Hematopoietic multipotent progenitor cell treated with erythropoietin and hydrocortisone succinate and interleukin-3 and kit ligand, for 15 days (in vitro differentiated cells): ENCODE measurements around the gene ACLY.

Source experiments
- DNase-seq: peaks from one replicate; pipeline ENCODE4 v3.0.0-alpha.2; 2015; ENCODE audit warnings: low spot score

The ACLY gene

DNA sequence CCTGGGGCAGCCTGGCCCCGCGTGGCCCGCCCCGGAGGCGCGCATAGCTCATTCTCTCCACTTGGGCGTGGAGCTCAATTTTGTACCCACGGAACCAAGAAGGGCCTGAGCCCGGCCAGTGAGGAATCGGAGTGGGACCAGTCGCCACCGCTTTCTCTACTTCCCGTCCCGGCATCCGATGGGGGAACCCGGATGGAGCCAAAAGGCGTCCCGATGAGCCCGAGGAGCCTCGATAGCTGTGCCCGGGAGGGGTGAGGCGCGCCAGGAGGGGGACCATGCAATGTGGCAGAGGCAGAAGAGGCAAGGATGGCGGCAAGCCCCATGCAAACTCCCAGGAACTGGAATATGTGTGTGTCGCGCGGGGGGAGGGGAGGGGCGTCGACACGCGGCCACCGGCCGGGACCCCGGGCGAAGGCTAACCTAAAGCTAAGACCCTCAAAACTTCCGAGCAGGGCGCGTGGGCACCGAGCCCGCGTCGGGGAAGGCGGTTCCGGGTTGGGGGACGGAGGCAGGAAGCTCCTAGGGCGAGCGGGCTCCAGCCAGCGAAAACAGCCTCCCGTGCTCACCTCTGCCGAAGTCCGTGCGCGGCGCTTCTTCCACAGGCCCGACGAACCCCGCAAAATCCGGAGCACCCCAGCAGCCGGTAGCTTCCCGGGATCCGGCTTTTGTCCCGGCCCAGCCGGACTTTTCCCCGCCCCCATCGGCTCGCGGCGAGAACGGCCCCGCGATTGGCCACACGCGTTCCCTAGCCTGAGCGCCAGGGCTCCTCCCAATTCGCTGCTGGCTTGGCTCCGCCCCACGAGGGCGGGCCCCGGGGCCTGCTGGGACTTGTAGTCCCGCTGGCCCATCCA is at the start of gene ACLY:
Gene ACLY (minus strand): TSS at position 638 of the 851 bp plus-strand sequence. CDS start 5,078 bp downstream, outside the sequence.
- peak; percentile 98 for DNase-seq

DNA sequence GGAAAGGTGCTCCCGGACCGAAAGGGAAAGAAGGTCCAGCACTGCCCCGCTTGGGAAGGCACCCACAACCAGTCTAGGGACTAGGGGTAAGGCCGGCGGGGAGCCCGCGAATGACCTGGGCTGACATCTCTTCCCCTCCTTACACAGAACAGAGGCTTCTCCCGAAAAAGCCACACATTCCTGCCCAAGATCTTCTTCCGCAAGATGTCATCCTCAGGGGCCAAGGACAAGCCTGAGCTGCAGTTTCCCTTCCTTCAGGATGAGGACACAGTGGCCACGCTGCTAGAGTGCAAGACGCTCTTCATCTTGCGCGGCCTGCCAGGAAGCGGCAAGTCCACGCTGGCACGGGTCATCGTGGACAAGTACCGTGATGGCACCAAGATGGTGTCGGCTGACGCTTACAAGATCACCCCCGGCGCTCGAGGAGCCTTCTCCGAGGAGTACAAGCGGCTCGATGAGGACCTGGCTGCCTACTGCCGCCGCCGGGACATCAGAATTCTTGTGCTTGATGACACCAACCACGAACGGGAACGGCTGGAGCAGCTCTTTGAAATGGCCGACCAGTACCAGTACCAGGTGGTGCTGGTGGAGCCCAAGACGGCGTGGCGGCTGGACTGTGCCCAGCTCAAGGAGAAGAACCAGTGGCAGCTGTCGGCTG is 49.3 kb upstream of the ACLY start:
- no peak for DNase-seq

DNA sequence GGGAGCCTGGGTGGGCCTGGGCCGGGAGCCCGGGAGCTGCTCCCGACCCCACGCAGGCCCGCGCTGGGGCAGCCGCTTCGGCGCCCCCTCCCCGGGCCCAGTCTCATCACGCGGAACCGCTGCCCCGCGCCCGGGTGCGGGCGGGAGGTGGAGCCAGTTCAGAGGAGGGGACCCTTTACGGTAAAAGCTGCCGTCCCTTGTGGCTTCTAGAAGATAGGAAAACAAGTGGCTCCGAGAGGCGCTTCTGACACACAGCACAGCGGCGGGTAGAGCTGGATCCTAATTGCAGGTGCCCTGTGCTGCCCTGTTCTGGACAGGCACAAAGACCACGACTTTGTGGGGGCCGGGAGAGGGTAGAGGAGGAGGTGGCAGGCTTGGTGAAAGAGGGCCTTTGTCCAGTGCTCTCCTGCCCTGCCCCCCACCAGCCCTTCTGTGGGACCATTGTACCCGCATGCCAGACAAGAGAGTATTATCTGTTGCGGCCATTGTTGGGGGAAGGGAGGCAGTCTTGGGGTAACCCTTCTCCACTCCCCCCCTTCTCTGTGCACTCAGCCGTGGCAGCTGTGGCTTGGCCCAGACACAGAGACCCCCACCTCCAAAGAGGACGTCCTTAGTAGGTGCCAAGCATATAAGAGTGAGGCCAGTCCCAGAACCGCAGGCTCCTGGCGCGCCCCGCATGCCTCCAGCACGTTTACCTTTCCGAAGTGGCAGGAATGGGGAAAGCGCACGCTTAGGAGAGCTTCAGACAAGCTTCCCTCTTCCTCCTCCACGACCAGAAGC is 48.6 kb upstream of the ACLY start:
- peak; percentile 36 for DNase-seq

DNA sequence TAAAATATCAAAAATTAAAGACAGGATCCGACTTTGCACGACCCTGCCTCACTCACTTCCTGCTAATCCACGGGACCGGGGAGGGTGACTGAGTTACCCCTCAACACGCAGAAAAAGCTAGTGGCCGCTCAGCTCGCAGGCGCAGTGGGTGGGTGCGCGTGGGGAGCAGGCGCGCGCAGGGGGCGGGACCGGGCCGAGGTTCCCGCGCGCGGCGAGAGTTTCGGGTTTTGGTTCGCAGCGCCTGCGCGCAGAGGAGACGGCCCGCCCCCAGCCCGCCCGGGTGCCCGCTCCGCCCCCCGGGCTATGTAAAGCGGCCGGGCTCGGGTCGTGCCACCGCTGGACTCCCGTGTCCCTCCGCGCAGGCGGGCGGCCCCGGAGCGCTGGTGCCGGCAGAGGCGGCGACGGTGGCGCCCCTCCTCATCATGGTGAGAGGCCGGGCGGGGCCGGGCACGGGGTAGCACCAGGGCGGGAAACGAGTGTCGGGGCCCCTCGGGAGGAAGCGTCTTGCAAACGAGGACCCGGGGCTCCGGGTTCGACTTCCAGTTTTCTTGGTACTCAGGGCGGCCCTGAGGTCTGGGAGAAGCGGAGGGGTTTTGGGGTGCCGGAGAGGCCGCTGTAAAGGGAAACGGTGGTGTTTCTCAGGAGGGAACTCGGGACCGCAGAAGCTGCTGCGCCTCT is 47.9 kb upstream of the ACLY start, which contains the start of gene CNP:
Gene CNP (plus strand): TSS at position 333 of the 678 bp plus-strand sequence. CDS start 90 bp downstream, at position 423.
- peak; percentile 80 for DNase-seq

DNA sequence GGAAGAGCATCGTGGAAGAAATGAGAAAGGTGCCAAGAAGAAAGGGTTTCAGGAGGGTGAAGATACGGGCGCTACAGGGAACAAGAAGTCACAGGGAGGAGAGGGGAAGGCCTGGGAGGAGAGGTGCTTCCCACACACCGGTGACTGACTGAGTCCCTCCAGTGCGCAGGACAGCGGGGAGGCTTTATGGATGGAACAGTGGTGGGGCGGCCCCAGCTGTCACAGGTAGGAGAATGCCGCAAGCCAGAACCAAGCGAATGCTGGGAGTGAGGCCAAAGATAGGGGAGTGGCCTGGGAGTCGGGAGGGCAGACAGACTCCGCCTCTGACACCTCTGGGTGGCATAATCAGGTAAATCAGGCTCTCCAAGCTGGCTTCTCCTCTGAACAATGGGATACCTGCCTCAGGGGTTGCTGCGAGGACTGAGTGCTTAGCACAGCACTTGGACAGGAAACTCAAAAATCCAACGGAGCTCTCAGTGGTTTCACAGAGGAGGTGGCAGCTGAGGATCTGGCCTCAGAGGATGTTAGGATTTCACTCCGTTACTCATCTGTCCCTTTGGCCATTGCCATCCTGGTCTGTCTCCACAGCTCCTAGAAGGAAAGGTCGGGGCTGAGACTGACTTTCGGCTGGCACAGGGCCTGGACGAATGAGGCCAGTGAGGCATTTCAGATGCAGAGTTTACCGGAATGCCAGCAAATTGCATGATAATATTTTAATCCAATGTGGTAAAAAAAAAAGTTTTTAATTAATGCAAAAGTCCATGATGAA is 47.1 kb upstream of the ACLY start:
- peak; percentile 70 for DNase-seq

DNA sequence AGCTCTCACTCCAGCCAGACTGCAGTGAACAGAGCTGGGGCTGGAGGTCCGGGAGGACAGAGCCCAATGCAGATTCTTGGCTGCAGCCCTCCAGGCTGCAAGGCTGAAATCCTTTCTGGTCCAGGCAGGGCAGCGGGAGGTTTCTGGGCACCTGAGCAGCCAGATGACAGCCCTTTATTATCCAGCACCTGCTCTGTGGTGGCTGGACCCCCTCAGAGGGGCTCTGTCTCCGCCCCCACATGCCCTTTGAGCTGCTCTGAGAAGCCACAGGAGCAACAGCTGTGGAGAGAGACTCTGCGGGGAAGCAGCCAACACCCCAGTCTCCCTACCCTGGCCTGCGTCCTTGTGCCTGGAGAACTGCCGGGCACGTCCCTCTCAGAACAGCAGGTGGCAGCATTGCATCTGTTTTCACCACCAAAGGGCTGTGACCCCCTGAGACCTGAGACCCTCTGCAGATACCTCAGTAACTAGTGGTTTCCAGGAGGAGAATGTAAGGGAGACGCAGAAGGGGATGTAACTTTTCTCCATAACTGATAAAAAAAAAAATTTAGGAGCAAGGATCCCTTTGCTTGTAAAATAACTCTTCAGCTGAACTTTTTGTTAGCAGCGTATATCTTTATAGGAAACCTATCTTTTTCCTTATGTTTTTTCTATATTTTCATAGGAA is 44.1 kb upstream of the ACLY start:
- peak; percentile 74 for DNase-seq

DNA sequence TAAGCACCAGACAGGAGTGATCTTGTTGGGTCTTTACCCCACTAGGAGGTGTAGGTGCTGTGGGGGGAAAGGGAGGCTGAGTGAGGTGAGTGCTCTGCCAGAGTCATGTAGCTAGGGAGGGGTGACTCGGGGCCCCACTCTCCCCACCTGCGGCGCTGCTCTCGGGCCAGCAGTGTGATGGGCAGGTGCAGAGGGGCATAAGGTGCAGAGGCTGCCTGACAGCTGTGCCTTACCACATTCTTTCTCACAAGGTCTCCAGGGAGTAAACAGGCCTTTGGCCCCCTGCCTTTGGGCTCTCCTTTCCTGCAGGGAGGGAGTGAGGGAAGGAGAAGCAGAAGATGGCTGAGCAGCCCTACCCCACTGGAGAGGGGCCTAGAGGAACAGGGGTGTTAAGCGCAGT is 43.4 kb upstream of the ACLY start:
- no peak for DNase-seq

DNA sequence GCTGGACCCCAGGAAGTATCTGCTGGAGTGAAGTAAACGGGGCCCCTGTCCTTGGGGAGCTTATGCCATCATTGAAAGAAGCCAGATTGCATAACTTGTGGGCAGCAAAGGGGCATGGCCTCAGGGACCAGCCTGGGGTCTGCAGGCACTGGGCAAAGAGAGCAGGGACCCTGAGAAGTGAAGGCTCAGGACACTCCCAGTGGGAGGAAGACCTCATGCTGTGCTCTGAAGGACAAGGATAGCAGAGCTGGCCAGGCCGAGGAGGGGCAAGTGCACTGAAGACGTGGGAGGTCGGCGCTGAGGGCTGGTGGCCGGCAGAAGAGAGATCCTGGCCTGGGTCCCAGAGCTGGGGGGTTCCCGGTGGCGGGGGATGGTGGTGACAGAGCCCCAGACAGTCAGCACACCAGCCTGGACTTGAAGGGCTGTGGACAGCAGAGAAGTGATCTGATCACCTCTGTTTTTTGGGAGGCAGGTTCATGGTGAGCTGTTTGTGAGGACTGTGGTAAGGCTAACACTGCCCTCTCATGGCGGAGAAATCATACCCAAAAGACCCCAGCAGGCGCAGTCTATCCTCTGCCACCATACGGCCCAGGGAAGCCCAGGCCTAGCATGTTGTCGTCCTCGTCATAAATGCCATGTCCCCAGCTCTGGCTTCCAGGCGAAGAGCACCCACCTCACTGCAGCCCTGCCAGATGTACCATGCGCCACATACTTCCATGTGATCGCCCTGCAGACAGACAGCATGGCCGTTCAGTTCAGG is 40.8 kb upstream of the ACLY start:
- peak; percentile 62 for DNase-seq

DNA sequence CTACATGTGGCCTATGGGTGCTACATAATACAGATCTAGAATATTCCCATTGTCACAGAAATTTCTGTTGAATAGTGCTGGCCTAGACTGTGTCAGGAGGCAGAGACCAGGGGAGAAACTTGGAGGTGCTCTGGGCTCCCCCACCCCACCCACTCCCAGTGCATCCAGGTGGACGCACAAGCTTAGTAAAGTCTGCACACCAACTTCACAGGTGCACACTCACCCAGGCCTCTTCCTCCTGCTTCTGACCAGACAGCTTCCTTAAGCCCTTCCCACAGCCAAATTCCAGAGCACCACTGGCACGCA is 40.2 kb upstream of the ACLY start:
- no peak for DNase-seq

DNA sequence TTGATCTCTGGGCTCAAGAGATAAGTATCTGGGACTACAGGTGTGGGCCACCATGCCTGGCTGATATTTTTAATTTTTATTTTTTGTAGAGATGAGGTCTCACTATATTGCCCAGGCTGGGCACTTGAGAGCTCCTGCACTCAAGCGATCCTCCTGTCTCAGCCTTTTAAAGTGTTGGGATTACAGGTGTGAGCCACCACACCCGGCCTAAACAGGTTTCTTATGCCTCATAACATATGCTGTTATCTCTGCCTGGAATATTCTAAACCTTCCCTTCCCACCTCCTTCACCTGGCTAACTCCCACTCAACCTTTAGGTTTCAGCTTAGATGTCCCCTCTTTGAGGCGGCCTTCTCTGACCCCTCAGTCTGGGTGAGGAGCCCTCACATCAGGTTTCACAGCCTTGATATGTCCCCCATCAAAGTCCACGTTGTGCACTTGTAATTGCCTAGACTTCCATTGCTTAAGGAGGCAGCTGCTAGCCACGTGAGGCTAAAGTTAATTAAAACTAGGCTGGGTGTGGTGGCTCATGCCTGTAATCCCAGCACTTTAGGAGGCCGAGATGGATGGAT is 39.2 kb upstream of the ACLY start:
- DNase-seq = no peak

DNA sequence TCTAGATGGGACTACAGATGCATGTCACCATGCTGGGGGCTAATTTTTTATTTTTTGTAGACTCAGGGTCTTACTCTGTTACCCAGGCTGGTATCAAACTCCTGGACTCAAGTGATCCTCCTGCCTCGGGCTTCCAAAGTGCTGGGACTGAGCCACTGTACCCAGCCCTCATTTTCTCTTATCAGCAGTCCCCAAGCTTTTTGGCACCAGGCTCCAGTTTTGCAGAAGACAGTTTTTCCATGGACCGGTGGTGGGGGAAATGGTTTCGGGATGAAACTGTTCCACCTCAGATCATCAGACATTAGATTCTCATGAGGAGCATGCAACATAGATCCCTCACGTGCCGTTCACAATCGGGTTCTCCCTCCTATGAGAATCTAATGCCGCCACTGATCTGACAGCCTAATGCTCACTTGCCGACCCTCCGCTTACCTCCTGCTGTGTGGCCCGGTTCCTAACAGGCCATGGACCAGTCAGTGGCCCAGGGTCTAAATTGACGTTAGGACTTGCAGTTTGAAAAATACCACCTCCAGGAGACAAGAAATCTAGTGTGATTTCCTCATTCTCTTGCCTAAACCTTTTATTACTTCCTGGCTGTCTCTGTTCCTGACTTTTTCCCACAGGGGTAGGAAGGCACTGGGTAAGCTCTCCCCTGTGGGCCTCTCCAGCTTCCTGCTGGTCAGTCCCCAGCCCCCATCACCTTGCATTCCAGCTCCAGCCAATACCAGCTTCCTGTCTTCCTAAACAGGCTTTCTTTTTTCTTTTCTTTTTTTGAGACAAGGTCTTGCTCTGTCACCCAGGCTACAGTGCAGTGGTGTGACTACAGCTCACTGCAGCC is 38.5 kb upstream of the ACLY start:
- DNase-seq = peak; percentile 60

DNA sequence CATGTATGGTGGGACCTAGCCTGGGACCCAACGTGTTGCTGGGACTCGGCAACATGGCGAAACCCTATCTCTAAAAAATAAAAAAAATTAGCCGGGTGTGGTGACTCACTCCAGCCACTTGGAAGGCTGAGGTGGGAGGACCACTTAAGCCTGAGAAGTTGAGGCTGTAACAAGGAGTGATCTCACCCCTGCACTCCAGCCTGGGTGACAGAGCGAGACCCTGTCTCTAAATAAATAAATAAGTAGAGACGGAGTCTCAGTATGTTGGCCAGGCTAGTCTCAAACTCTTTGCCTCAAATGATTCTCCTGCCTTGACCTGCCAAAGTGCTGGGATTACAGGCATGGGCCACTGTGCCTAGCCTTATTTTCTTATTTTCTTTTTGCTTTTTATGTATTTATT is 37.8 kb upstream of the ACLY start:
- peak; percentile 6 for DNase-seq

DNA sequence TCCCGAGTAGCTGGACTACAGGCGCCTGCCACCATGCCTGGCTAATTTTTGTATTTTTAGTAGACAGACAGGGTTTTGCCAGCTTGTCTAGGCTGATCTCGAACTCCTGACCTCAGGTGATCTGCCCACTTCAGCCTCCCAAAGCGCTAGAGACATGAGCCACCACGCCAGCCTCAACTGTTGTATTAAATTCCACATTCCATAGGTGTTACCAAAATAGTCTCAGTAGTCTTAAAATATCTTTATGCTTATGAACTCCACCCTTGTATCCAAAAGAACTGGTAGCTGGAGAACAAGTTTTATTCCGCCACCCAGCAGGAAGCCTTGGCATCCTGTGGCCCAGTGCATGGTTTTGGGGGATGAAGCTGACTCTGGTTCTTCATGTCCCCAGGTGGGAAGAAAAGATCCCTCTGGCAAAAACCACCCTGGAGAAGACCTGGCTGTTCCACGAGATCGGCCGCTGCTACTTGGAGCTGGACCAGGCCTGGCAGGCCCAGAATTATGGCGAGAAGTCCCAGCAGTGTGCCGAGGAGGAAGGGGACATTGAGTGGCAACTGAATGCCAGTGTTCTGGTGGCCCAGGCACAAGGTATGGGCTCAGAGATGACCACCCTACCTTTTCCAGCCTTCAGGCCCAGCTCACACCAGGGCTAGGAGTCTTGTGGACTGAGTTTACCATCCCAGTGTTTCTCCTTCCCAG is 30.2 kb upstream of the ACLY start:
- no peak for DNase-seq

DNA sequence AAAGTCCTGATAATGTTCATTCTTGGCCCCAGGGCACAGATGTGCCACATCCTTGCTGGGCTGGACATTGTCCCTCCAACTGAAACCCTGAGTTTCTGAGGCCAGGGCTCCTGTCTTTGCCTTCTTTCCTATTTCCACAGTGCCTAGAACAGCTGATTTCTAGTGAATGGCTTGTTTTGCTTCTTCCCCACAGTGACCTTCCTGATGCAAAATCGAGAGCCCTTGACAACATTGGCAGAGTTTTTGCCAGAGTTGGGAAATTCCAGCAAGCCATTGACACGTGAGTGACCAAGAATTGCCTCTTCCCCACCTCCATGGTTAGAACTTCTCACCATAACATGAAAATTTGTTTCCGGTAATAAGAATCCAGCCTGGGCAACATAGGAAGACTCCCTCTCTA is 26.2 kb upstream of the ACLY start:
- no peak for DNase-seq

DNA sequence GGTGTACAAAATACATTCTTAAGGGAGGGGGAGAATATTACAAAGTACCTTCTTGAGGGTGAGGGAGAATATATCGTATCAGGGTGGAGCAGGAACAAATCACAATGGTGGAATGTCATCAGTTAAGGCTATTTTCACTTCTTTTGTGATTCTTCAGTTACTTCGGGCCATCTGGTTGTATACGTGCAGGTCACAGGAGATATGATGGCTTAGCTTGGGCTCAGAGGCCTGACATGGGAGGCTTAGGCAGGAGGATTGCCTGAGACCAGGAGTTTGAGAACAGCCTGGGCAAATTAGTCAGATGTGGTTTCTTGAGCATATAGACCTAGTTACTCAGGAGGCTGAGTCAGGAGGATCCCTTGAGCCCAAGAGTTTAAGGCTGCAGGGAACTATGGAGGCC is 24.7 kb upstream of the ACLY start:
- no peak for DNase-seq

DNA sequence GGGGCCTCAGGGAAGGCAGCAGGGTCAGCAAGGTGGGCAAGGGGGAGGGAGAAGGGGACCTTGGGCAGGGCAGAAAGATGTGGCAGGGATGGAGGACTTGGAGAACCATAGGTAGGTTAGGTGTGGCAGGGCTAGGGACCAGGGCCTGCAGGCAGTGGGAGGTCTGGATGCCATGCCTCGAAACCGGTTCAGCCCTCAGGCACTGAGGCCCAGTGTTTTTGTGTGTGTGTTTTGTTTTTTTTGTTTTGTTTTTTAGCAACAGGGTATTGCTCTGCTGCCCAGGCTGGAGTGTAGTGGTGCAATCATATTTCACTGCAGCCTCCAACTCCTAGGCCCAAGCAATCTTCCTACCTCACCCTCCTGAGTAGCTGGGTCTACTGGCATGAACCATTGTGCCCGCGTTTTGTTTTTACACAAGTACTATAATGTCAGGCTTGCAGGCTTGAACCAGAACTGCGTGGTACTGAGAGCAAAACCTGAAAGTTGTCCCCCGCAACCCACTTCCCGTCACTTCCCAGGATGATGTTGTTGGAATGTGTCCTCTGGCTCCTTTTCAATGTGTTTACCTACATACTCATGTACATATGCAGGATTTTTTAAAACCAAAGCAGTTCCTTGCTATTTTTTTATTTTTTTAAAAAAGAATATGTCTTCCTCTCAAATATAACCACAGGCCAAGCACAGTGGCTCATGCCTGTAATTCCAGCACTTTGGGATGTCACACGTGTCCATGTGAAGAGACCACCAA is 24.0 kb upstream of the ACLY start:
- no peak for DNase-seq

DNA sequence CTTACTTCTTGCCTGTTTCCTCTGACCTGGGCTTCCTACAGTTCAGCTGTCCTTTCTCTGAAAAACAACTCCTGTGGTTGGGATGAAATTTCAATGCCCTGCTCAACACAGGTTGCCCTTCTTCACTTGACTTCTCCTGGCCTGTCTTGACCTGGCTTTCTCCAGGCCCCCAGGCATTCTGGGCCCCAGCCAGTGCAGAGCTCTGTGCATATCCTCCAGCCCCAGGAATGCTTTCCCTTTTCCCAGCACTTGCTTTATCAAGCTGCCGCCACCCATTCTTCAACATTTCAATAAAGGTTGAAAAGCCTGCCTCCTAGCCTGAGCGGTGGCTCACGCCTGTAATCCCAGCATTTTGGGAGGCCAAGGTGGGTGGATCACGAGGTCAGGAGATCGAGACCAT is 22.4 kb upstream of the ACLY start:
- DNase-seq = no peak

DNA sequence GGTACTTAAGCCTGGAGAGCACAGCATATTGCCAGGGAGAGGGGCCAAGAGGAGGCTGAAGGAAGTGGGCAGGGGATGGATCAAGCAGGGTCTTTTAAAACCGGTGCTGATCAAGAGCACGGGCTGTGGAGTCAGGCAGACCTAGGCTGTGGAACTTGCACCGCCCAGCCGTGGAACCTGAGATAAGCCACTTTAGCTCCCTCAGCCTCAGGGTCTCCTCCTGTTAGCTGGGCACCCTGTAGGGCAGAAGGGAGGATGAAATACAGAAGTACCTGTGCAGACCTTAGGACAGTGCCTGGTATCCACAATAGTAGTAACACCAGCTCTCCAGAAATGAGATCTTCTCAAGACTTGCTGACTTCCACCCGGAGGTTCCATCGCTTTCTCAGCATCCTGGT is 20.9 kb upstream of the ACLY start:
- peak; percentile 60 for DNase-seq
